H7 (cell line): ENCODE results near the gene STRBP. TPM values are rescaled to one million over a fixed set of nuclear protein-coding genes. Genes with fewer than 3 reads are reported as not detected.
"Not testable (repeated sequence)": the region's sequence is repeated elsewhere in the genome, so short reads cannot be mapped to it uniquely, and the experiment has no call there.

Experiments used
- DNase-seq: peaks from one replicate; pipeline ENCODE4 v3.0.0; 2012
- H3K27me3 ChIP-seq: 2 replicates; pipeline ENCODE4 v1.6.0; 2011; ENCODE audit warnings: mild to moderate bottlenecking, low read length; ENCODE audit not compliant: control insufficient read depth, insufficient read depth
- H3K36me3 ChIP-seq: replicated peaks from 2 replicates; pipeline ENCODE4 v1.5.1; 2011; ENCODE audit warnings: low read length; ENCODE audit not compliant: control insufficient read depth, insufficient read depth
- H3K4me3 ChIP-seq: 2 replicates; pipeline ENCODE4 v1.5.1; 2011; ENCODE audit warnings: low read depth, mild to moderate bottlenecking, control low read depth, low read length, moderate library complexity; ENCODE audit not compliant: insufficient read depth
- total RNA-seq: library from RNA; depleted of rRNA; stranded (reverse); fragments of >200 nt; shearing (Covaris generic); gene quantifications from 2 replicates; pipeline ENCODE4 v1.2.3, GENCODE V29; 2014

Gene STRBP
- total RNA-seq, 1 experiment from 2014 or later: 35.0 TPM

- not testable (repeated sequence) for H3K36me3 ChIP-seq, H3K27me3 ChIP-seq, DNase-seq, H3K4me3 ChIP-seq
Observed at GRCh38 chr9:123249162-123249561, 19.2 kb downstream of the STRBP start.

GRCh38 chr9:123248630-123249029 lies 19.8 kb downstream of the STRBP start:
- no peaks in the 10 kb centered on the region for H3K27me3 ChIP-seq
- DNase-seq: no peak
- no peak overlapping the region for H3K4me3 ChIP-seq
- H3K36me3 ChIP-seq: no peaks in the 10 kb centered on the region

DNA sequence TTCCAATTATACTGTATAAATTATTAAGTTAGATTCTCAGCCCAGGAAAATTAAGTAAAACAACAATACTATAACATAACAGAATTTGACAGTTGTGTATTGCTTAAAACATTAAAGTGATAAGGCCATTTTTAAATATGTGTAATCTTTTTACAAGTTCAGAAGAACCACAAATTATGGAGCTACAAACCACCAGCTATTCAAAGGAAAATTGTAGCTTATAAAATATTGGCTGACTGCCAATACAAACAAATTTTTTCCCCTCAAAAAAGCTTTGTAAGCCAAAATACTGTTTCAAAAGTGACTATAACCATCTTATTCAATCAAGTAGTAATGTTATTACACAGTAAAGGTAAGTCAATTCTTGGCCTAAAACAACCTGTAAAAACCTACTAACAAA lies 21.9 kb downstream of the STRBP start:
- DNase-seq: no peak
- H3K36me3 ChIP-seq: no peaks in the 10 kb centered on the region

GRCh38 chr9:123239726-123240125 lies 28.7 kb downstream of the STRBP start:
- no peaks in the 10 kb centered on the region for H3K36me3 ChIP-seq
- no peak overlapping the region for H3K4me3 ChIP-seq
- no peak for DNase-seq
- H3K27me3 ChIP-seq: no peaks in the 10 kb centered on the region

More for the DNA sequence above, 21.9 kb downstream of the STRBP start:
- no peak overlapping the region for H3K4me3 ChIP-seq
- H3K27me3 ChIP-seq: no peaks in the 10 kb centered on the region

DNA sequence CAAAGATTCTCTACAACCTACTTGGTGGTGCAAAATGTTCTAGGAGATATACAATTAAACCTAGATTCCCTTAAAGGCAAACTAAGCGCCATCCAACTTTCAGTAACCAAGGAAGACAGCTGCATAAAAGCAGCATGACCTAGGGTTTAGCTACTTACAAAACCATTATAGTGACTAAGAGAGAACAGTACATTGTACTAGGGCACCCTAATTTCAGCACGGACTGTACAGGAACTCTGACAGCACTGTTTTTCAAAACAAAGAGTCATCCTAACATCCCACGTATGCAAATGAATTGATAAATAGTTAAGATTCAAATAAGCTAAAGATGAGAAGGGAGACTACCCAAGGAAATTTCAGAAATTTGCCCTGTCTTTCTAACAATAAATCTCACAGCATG lies 30.0 kb downstream of the STRBP start:
- no peak for DNase-seq
- no peaks in the 10 kb centered on the region for H3K27me3 ChIP-seq
- H3K36me3 ChIP-seq: no peaks in the 10 kb centered on the region
- H3K4me3 ChIP-seq: no peak overlapping the region

DNA sequence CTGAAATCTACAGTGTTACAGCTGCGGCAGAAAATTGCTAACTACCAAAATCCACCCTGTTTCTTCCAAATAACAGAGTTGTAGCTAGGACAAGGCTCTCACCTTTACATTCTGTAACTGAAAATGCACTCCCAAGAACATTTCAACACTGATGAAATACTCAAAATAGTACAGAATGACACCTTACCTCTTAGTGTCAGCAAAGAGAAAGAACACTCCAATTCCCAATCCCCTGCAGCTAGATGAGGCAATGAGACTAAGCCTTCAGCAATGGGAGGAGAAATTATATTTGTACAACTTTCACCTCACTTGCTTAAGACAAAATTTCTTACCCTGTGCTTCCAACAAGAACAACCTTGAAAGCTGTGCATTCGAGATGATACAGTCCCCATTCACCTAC lies 31.2 kb downstream of the STRBP start:
- H3K4me3 ChIP-seq: no peak overlapping the region
- no peak for DNase-seq
- no peaks in the 10 kb centered on the region for H3K27me3 ChIP-seq
- no peaks in the 10 kb centered on the region for H3K36me3 ChIP-seq

DNA sequence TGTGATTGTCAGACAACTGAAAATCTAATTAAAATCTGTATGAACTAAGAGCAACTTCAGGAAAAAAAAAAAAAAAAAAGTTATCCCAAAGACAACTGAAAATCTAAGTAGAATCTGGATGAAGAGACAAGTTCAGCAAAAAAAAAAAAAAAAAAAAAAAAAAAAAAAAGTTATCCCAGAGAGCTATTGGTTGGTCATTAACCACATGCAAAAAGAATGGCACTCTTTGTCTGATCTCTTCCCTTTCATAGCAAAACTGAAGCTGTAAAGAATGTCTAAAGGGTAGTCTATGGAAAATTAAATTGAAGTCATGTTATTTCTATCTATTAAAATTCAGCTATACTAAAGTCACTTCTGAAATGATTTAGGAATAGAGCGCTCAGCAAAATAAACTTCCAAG lies 32.9 kb downstream of the STRBP start:
- H3K4me3 ChIP-seq: no peak overlapping the region
- DNase-seq: no peak
- H3K36me3 ChIP-seq: no peaks in the 10 kb centered on the region
- no peaks in the 10 kb centered on the region for H3K27me3 ChIP-seq

- Histone ChIP-seq H3K27me3 (no peaks in the 10 kb centered on the region), H3K36me3 (no peaks in the 10 kb centered on the region), H3K4me3 (no peak overlapping the region)
- no peak for DNase-seq
Observed at GRCh38 chr9:123234853-123235252, 33.5 kb downstream of the STRBP start.

DNA sequence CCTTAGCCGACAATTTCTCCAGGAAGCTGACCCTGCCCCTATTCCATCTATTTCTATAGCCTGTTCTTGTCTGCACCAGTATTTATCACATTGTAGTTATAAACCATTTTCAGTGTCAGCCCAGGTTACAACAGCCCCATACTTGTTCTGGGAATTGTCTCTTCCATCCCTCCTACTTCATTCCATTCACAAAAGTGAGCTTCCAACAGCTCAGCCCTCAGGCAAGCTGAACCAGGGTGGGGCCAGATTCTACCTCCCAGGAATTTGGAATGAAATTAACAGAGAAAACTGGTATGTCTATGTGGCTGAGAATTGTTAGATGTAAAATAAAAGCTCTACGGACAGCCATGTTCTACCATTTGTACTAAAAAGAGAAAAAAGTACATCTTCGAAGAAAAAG lies 36.1 kb downstream of the STRBP start:
- no peaks in the 10 kb centered on the region for H3K27me3 ChIP-seq

DNA sequence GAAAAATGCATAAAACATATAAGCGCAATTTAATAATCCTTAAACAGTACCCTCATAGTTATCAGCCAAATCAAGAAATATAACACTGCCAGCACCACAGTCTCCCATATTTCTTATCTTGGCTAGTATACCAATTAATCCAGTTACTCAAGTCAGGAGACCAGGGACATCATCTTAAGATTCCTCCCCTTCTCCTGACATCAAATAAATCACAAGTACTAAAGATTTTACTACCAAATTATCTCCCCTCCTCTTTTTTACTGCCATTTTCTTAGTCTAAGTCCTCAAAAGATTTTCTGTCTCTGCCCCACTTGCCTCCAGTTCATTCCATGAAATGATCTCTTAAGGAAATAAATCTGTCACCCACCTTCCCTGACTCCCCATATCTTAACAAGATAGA lies 37.0 kb downstream of the STRBP start:
- no peak overlapping the region for H3K4me3 ChIP-seq
- H3K36me3 ChIP-seq: no peaks in the 10 kb centered on the region
- no peak for DNase-seq
- no peaks in the 10 kb centered on the region for H3K27me3 ChIP-seq

More for the DNA sequence above, 36.1 kb downstream of the STRBP start:
- no peaks in the 10 kb centered on the region for H3K36me3 ChIP-seq
- DNase-seq: no peak
- H3K4me3 ChIP-seq: no peak overlapping the region

DNA sequence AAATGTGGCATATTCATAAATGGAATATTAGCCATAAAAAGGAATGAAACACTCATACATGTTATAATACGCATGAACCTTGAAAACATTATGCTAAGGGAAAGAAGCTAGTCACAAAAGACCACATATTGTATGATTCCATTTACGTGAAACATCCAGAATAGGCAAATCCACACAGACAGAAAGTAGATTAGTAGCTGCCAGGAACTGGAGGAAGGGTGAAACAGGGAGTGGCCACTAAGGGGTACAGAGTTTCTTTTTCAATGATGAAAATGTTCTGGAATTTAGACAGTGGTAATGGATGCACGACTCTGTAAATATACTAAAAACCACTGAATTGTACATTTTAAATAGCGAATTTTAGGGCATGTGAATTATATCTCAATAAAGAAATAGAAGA lies 39.4 kb downstream of the STRBP start:
- no peaks in the 10 kb centered on the region for H3K36me3 ChIP-seq
- DNase-seq: no peak
- H3K27me3 ChIP-seq: no peaks in the 10 kb centered on the region
- no peak overlapping the region for H3K4me3 ChIP-seq

GRCh38 chr9:123225995-123226394 lies 42.4 kb downstream of the STRBP start:
- no peaks in the 10 kb centered on the region for H3K36me3 ChIP-seq
- no peak overlapping the region for H3K4me3 ChIP-seq
- no peak for DNase-seq
- H3K27me3 ChIP-seq: no peaks in the 10 kb centered on the region

- Histone ChIP-seq H3K27me3 (no peaks in the 10 kb centered on the region), H3K36me3 (no peaks in the 10 kb centered on the region), H3K4me3 (no peak overlapping the region)
- peak; percentile 59 for DNase-seq
Observed at GRCh38 chr9:123225374-123225813, 43.0 kb downstream of the STRBP start.

- Histone ChIP-seq H3K36me3 (no peaks in the 10 kb centered on the region), H3K27me3 (no peaks in the 10 kb centered on the region), H3K4me3 (no peak overlapping the region)
- DNase-seq: no peak
Observed at GRCh38 chr9:123220127-123220526, 48.3 kb downstream of the STRBP start.

- Histone ChIP-seq H3K36me3 (no peaks in the 10 kb centered on the region), H3K4me3 (no peak overlapping the region), H3K27me3 (no peaks in the 10 kb centered on the region)
- no peak for DNase-seq
Observed at GRCh38 chr9:123218831-123219230, 49.6 kb downstream of the STRBP start.

DNA sequence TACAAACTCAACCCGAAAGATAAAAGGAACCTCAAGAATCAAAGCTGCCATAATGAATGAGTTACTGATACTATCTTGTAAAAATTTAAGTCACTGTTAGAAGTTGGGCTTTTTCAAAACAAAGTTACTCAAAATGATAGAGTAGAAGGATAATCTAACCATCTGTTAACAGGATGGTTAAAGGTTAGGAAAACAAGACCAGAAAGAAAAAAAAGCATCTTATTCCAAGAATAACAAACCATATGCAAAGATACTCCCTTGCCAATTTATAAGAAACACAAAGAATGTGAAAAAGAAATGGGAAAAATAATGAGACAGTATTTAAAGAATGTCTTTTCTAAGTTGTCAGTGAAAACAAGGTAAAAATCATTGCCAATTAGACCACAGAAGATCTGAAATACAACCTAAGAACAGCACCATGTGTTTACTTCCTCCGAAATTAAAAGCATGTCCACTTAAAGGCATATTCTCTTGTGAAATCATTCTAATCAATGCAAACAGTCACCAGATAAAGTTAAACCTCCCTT lies 51.2 kb downstream of the STRBP start:
- no peaks in the 10 kb centered on the region for H3K36me3 ChIP-seq
- no peaks in the 10 kb centered on the region for H3K27me3 ChIP-seq
- H3K4me3 ChIP-seq: no peak overlapping the region
- no peak for DNase-seq
